Activated CD4-positive, alpha-beta T cell treated with anti-CD3 and anti-CD28 coated beads for 48 hours (primary cell): ENCODE results near the gene NAA80.
"Not testable (repeated sequence)": the region's sequence is repeated elsewhere in the genome, so short reads cannot be mapped to it uniquely, and the experiment has no call there.

Source experiments
- DNase-seq: peaks from one replicate; pipeline ENCODE4 v3.0.0-alpha.2; 2020

Gene NAA80

GRCh38 chr3:50268703-50269451 is 30.3 kb downstream of the NAA80 start, which contains the start of gene SEMA3B:
Gene SEMA3B, plus strand, starts transcription at chr3:50269147. Its CDS starts 94 bp downstream, at chr3:50269241.
- no peak for DNase-seq

GRCh38 chr3:50268276-50268675 is 30.9 kb downstream of the NAA80 start:
- DNase-seq = no peak

- DNase-seq = no peak
Observed at GRCh38 chr3:50267280-50267913, 31.8 kb downstream of the NAA80 start.

DNA sequence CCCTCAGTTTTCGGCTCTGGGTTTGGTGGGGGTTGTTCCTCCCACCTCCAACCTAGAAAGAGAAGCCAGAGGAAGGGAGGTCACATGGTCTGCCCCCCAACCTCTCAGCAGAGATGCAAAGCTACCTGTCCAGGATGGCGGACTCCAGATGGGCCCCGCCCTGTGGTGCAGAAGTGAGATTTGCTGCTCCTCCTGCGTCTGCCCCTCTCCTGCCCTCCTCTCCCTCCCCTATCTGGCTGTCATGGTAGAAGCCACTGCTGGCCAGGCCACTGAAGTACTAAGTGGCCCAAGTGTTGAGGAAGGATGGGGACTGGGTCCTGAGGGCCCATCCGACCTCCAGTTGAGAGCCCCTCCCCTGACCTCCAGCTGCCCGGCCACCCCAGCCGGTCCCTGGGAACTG is 32.4 kb downstream of the NAA80 start:
- no peak for DNase-seq

DNA sequence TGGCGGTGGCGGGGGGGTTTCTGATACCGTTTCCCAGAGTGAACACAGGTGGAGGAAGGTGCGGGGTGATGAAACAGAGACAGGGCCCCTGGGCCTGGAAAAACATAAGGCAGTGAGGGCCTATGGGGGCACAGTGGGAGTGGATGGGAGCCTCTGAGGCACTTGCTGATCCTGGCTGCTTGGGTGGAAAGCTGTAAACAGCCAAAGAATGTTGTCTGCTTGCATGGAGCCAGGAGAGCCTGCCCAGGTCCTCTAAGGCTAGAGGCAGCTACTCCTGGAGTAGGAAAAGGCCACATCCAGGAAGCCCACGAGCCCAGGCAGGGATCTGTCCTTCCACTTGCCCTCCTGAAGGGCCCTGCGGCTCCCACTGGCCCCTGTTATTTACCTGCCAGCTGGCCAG is 33.2 kb downstream of the NAA80 start:
- no peak for DNase-seq

DNA sequence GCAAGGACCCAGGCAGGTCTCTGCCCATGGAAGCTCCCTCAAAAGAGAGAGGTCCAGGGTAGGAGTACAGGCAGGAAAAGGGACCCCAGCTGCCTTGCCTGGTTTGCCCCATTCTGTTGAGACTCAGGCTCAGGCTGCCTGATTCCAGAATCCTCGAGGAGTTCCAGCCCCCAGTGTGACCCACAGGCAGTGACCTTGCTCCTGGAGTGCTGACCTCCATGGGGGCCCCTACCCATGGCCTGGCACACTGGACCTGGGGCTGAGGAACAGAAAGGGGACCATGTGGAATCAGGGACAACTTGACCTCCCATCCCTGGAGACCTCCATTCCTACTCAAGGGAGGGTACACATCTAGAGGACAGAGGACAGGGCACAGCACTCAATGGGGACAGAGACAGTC is 33.6 kb downstream of the NAA80 start:
- no peak for DNase-seq

- no peak for DNase-seq
Observed at GRCh38 chr3:50264964-50265485, 34.2 kb downstream of the NAA80 start.

DNA sequence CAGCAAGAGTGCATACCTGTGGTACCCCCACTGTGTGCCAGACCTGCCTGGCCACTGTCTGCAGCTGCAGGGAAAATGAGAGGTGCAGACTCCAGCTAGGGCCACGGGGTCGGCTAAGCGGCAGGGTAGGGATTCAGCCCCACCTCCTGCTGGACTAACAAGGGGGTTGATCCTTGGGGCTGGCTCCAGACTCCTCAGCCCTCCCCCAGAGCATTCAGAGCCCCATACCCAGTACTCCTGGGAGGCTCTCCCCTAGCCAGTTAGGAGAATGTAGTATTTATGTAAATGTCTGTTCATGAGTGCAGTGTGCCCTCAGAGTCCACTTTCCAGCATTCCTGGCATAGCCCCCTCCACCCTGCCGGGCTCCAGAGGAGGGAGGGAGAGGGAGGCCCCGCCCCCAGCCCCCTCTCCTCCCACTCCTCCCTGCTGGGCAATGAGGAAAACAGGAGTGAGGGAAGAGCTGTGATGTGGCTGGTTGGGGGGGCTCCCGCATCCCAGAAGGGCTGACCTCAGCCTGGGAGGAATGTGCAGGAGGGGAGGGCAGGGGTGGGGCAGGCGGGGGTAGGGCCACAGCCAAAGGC is 34.7 kb downstream of the NAA80 start:
- DNase-seq = no peak

DNA sequence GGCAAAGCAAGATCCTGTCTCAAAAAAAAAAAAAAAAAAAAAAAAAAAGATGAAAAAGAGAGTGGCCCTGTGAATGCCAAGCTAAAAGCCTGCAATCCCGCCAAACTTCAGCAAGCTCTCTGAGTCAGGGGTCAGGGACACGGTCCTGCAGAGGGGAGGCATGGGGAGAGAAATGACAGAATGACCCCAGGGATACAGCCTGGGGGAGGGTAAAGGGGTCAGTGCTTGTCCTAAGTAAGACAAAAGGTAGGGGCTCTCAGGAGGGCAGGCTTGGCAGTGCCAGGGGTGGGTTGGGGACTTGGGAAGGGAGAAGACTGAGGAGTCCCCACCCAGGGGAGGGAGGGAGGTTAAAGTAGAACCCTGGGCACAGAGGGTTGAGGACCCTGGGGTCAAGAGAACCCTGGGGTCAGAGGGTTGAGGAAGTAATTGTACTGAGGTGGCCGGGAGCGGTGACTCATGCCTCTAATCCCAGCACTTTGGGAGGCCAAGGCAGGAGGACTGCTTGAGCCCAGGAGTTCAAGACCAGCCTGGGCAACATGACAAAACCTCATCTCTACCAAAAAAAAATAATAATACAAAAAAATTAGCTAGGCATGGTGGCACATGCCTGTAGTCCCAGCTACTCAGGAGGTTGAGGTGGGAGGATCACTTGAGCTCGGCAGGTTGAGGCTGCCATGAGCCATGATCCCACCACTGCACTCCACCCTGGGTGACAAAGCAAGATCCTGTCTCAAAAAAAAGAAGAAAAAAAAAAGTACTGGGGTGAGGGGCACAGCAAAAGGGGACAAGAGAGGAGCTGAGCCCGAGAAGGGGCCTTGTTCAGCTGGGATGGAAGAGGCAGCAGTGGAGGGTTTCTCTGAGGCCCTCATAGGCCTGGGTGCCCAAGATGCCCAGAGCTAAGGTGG is 35.5 kb downstream of the NAA80 start:
- no peak for DNase-seq

DNA sequence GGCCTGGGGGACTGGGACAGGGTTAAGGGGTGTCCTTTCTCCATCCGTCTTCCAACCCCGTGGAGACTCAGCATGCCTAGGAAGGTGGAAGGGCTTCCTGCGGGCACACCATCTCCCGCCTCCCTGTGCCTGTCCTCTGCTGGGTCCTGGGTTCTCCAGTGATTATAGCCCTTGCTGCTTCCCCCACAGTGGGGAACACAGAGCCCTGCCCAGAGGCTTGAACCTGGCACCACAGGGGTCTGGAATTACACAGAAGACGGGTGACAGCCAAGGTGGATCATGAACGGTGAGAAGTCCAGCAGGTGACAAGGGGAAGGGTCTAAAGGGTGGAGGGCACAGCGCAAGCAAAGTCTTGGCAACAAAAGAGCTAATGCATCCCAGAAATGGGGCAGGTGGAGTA is 36.4 kb downstream of the NAA80 start:
- no peak for DNase-seq

- not testable (repeated sequence) for DNase-seq
Observed at GRCh38 chr3:50262200-50262599, 37.0 kb downstream of the NAA80 start.

GRCh38 chr3:50261505-50261904 is 37.7 kb downstream of the NAA80 start:
- no peak for DNase-seq

GRCh38 chr3:50260942-50261441 is 38.2 kb downstream of the NAA80 start:
- DNase-seq = no peak

DNA sequence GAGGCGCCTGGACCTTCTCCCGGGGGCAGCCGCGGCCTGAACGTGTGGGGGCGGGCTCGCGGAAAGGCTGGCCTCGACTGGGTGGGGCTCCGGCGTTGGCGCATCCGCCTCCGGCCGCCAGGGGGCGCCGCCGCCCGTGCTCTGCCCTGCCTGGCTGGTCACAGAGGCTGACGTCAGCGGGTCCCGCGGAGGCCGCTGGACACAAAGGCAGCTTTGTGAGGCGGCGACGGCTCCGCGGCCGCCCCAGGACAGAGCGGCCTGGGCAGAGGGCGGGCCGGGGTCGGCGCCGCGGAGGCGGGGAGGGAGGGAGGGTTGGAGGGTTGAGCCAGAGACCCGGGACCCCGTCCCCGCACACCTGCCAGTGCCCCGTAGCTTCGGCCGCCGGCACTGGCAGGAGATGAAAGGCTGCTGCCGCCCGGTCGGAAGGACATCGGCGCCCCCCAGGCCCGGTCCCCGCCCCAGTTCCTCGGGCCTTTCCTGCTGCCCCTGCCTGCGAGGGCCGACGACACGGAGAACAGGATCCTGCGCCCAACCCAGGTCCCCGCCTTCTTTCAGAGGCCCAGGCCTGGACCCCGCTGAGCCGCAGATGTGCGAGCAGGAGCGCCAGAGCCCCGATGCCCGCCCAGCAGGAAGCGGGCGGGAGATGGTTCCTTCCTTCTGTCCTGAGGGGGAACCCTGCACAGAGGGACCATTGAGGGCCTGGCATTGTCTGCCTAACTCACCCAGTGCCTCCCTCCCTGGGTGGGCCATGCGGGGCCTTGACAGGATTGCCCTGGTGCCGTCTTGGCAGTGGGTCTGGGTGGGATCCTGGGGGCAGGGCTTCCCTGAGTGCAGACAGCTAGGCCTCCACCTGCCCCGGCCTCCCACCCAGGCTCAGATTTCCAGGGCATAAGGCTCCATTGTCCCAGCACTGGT is 38.9 kb downstream of the NAA80 start:
- peak; percentile 89 for DNase-seq

GRCh38 chr3:50259432-50260026 is 39.7 kb downstream of the NAA80 start:
- DNase-seq = no peak

DNA sequence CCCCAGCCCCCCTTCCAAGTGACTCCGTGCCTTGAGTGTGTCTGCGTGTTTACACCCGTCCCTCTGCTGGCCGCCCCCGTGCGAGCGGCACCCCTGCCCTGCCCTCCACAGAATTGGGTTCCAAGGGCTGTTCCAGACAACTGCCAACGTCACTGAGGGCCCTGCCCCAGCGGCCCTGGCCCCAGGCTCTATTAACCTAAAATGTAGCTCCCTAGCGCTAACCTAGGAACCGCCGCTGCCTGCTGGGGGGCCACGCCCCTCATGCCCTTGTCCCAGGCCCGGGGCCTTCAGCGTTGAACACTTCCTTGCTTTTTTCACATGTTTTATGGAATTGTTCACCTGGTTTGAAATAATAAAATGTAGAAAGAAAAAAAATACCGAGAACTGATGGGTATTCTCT is 40.2 kb downstream of the NAA80 start:
- DNase-seq = no peak

- no peak for DNase-seq
Observed at GRCh38 chr3:50258029-50258680, 41.0 kb downstream of the NAA80 start.

GRCh38 chr3:50256978-50257890 is 42.0 kb downstream of the NAA80 start:
- DNase-seq = peak; percentile 66

GRCh38 chr3:50255251-50255615 is 44.0 kb downstream of the NAA80 start:
- no peak for DNase-seq
